DND-41 (cell line): ENCODE results near the gene ASF1A.

ENCODE experiments used
- EZH2 ChIP-seq: IDR thresholded peaks from 3 replicates; pipeline ENCODE4 v1.6.1; 2012; ENCODE audit warnings: borderline replicate concordance, low read depth, mild to moderate bottlenecking, moderate library complexity, low read length, inconsistent platforms; ENCODE audit not compliant: severe bottlenecking
- TF ChIP-seq, protein P1 (sequence below): IDR thresholded peaks from 2 replicates; pipeline ENCODE4 v1.5.1; 2012; ENCODE audit warnings: borderline replicate concordance, low read length, moderate library complexity, mild to moderate bottlenecking; ENCODE audit not compliant: poor library complexity, severe bottlenecking; ENCODE audit errors: extremely low read depth

DNA sequence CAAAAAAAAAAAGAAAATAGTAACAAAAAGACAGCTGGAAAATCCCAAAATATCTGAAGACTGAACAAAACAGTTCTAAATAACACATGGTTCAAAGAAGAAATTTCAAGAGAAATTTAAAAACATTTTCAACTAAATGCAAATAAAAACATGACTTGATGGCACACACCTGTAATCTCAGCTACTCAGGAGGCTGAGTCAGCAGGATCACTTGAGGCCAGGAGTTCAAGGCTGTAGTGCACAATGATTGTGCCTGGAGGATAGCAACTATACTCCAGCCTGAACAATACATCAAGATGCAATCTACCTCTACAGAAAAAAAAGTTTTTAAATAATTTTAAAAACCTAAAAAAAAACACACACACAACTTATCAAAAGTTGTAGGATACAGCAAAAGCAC lies 21.6 kb upstream of the ASF1A start:
- TF ChIP-seq, protein P1, sequence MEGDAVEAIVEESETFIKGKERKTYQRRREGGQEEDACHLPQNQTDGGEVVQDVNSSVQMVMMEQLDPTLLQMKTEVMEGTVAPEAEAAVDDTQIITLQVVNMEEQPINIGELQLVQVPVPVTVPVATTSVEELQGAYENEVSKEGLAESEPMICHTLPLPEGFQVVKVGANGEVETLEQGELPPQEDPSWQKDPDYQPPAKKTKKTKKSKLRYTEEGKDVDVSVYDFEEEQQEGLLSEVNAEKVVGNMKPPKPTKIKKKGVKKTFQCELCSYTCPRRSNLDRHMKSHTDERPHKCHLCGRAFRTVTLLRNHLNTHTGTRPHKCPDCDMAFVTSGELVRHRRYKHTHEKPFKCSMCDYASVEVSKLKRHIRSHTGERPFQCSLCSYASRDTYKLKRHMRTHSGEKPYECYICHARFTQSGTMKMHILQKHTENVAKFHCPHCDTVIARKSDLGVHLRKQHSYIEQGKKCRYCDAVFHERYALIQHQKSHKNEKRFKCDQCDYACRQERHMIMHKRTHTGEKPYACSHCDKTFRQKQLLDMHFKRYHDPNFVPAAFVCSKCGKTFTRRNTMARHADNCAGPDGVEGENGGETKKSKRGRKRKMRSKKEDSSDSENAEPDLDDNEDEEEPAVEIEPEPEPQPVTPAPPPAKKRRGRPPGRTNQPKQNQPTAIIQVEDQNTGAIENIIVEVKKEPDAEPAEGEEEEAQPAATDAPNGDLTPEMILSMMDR, result no peak
- no peak for TF ChIP-seq EZH2
